ENCODE results near the gene CAMKMT.

GRCh38 chr2:44330801-44331200 is 30.9 kb upstream of the CAMKMT start:
- TF ChIP-seq, protein P1, sequence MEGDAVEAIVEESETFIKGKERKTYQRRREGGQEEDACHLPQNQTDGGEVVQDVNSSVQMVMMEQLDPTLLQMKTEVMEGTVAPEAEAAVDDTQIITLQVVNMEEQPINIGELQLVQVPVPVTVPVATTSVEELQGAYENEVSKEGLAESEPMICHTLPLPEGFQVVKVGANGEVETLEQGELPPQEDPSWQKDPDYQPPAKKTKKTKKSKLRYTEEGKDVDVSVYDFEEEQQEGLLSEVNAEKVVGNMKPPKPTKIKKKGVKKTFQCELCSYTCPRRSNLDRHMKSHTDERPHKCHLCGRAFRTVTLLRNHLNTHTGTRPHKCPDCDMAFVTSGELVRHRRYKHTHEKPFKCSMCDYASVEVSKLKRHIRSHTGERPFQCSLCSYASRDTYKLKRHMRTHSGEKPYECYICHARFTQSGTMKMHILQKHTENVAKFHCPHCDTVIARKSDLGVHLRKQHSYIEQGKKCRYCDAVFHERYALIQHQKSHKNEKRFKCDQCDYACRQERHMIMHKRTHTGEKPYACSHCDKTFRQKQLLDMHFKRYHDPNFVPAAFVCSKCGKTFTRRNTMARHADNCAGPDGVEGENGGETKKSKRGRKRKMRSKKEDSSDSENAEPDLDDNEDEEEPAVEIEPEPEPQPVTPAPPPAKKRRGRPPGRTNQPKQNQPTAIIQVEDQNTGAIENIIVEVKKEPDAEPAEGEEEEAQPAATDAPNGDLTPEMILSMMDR (IDR thresholded peaks at IDR 0.05 in 4 of 5, conservative IDR thresholded peaks at IDR 0.05 in 1 of 5), result no peak
- TF ChIP-seq POLR2A (IDR thresholded peaks at IDR 0.05), result no peak

Measured in gastrocnemius medialis (tissue), 4 donors.